Measurements from ENCODE around the gene CENPN. TPM values are rescaled to one million over a fixed set of nuclear protein-coding genes. Genes with fewer than 3 reads are reported as not detected.

Gene CENPN
- total RNA-seq, 4 donors from 2014 or later = 0.47 to 88.3 (median 3.5) TPM

DNA sequence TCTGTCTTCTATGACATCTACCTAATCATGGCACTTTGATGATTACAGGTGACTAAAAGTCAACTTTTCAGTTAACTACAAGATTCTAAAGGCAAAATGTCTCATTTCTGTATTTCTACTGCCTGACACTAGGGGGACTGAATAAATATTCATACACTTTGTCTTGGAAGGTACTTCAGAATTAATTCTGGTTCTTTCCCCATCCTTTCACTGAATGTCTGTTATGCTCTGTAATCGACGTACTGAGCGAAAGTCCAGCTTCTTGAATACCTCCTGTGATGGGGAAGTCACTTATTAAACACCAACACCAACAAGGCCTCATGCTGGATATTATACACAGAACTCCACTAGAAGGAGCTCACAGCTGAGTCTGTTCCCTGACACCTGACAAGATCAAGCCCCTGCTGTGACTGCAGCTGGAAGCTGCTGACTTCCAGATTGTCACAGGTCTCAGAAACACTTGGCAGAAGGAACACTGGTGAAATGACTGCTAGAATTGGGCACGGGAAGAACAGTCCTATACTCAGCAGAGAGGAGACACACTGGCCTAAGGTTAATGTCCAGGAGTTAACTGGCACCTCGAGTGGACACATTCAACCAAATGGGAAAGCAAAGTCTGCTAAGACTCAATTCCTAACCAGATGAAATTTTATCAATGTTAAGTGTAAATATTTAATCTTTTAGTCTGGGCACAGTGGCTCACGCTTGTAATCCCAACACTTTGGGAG, 32.2 kb upstream of the CENPN start:
- no peak overlapping the region for H3K4me3 ChIP-seq
- TF ChIP-seq POLR2A (IDR thresholded peaks at IDR 0.05) = no peak
- TF ChIP-seq, protein P1, sequence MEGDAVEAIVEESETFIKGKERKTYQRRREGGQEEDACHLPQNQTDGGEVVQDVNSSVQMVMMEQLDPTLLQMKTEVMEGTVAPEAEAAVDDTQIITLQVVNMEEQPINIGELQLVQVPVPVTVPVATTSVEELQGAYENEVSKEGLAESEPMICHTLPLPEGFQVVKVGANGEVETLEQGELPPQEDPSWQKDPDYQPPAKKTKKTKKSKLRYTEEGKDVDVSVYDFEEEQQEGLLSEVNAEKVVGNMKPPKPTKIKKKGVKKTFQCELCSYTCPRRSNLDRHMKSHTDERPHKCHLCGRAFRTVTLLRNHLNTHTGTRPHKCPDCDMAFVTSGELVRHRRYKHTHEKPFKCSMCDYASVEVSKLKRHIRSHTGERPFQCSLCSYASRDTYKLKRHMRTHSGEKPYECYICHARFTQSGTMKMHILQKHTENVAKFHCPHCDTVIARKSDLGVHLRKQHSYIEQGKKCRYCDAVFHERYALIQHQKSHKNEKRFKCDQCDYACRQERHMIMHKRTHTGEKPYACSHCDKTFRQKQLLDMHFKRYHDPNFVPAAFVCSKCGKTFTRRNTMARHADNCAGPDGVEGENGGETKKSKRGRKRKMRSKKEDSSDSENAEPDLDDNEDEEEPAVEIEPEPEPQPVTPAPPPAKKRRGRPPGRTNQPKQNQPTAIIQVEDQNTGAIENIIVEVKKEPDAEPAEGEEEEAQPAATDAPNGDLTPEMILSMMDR (IDR thresholded peaks at IDR 0.05) = peak in 3 of 6 experiments; percentile 22 to 34 (median 24)
- H3K27ac ChIP-seq = no peak overlapping the region
- peaks cover 0 to 16% (median 0%) of the 10 kb centered on the region in 3 donors for H3K36me3 ChIP-seq
- H3K27me3 ChIP-seq = no peaks in the 10 kb centered on the region
- no peak for DNase-seq
- H3K4me1 ChIP-seq = no peaks in the 10 kb centered on the region
- H3K9me3 ChIP-seq = no peaks in the 10 kb centered on the region

GRCh38 chr16:80976946-80977345, 30.1 kb upstream of the CENPN start:
- TF ChIP-seq POLR2A (IDR thresholded peaks at IDR 0.05) = no peak
- TF ChIP-seq, protein P1 (IDR thresholded peaks at IDR 0.05) = no peak
- DNase-seq = no peak
- Histone ChIP-seq H3K27ac (no peak overlapping the region), H3K4me1 (no peaks in the 10 kb centered on the region), H3K27me3 (no peaks in the 10 kb centered on the region), H3K4me3 (no peak overlapping the region), H3K9me3 (no peaks in the 10 kb centered on the region), H3K36me3 (peaks cover 0 to 15% (median 0%) of the 10 kb centered on the region in 3 donors)

DNA sequence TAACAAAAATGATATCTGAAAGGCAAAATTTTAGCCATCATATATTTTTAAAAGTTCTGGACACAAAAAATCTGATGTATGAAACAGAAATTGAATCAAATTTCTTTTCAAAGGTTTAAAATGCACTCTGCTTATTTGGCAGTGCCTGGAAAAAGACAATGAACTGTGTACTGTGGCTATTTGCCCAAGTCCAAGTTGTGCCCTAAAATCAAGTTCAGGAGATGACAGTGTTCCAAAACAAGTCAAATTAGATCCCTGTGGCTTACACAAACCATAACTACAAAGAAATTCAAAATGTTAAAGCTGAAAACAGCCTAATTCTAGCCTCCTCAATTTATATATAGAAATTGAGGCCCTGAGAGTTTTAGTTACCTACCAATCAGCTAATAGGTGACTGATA, 25.9 kb upstream of the CENPN start:
- Histone ChIP-seq H3K4me1 (peaks cover 0 to 3% (median 0%) of the 10 kb centered on the region in 4 donors), H3K27me3 (no peaks in the 10 kb centered on the region), H3K36me3 (peaks cover 0 to 7% (median 0%) of the 10 kb centered on the region in 3 donors), H3K4me3 (no peak overlapping the region), H3K9me3 (no peaks in the 10 kb centered on the region), H3K27ac (no peak overlapping the region)
- no peak for TF ChIP-seq POLR2A (IDR thresholded peaks at IDR 0.05)
- TF ChIP-seq, protein P1 (IDR thresholded peaks at IDR 0.05) = no peak
- DNase-seq = no peak

- Histone ChIP-seq H3K9me3 (no peaks in the 10 kb centered on the region), H3K36me3 (peaks cover 0 to 7% (median 0%) of the 10 kb centered on the region in 3 donors), H3K27ac (no peak overlapping the region), H3K27me3 (no peaks in the 10 kb centered on the region), H3K4me3 (no peak overlapping the region), H3K4me1 (peaks cover 0 to 3% (median 0%) of the 10 kb centered on the region in 4 donors)
- TF ChIP-seq, protein P1 (IDR thresholded peaks at IDR 0.05) = no peak
- no peak for TF ChIP-seq POLR2A (IDR thresholded peaks at IDR 0.05)
- no peak for DNase-seq
These were observed 24.4 kb upstream of the CENPN start for GRCh38 chr16:80982646-80983045.

DNA sequence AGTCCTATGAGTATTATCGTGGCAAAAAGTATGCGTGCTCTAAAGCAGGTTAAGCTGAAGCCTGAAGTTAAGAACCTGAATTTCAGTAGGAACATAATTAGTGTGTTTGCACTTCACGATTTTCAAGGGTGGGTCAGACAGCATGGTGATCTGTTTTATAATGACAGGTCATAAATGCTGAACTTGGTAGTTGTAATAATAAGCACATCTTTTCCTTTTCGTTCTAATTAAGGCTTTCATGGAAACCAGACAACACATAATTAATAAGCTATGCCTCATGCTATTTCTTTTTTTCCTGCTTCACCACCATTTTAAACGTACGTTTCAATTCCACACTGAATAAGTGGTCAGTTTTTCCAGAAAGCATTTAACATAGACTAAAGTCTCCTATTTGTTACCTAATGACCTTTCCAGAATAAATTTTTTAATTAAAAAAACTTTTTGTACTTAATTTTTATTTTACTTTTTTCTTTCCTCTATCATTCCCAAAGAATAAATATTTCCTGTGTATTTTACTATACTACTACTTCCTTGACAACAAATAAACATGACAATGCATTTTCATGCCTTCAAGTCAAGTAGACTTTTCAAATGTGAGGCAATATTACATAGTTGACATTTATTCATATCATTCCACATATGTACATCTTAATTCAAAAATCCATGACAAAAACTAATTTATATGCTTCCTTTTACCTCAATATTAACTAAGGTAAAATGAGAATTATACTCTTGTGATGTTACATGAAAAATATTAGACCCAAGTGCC, 22.7 kb upstream of the CENPN start:
- H3K36me3 ChIP-seq = peaks cover 0 to 7% (median 0%) of the 10 kb centered on the region in 3 donors
- no peaks in the 10 kb centered on the region for H3K27me3 ChIP-seq
- TF ChIP-seq POLR2A (IDR thresholded peaks at IDR 0.05) = no peak
- TF ChIP-seq, protein P1 (IDR thresholded peaks at IDR 0.05) = no peak
- no peaks in the 10 kb centered on the region for H3K9me3 ChIP-seq
- no peak overlapping the region for H3K4me3 ChIP-seq
- no peak overlapping the region for H3K27ac ChIP-seq
- DNase-seq = no peak
- H3K4me1 ChIP-seq = peaks cover 0 to 3% (median 0%) of the 10 kb centered on the region in 4 donors
